HUDEP-2 (cell line): Measurements from ENCODE around the gene IL16.
A peak's percentile ranks its signal among the peaks of the same experiment; 100 is the strongest.

Experiments used
- DNase-seq, 76 experiments: peaks; one replicate each; lab custom pipeline; 2025; ENCODE audit not compliant: unreplicated experiment in 76 of 76; lab: John Stamatoyannopoulos, UW

IL16 gene

DNA sequence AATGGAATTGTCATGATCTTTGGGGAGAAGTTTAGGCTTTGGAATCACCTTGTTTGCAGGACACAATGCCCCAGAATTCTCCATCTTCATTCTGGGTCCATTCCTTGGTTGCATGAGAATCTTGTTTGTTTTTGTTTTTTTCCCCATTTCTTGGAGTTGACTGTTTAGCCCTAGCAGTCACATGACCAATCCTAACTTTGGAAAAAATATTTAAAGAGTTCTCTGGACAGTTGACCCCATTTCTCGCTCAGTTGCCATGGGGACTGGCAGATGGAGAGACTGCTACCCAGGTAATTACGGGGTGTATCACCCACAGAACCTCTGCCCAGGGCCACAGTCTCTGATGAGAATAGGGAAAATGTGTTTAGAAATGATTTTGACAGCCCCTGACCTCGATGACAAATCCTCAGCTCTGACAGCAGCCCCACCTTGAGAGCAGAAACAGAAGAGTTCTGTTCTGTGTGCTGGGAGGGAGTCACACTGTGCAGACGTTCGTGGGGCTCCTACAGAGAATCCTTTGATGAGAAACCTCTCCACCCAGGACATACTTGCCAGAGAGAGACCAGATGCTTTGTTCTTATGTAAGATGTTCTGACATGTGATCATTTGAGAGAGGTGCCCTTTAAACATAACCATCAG is 57.7 kb downstream of the IL16 start:
- no peak for DNase-seq

GRCh38 chr15:81254916-81255290 is 58.2 kb downstream of the IL16 start:
- DNase-seq, result no peak

GRCh38 chr15:81255315-81255957 is 58.8 kb downstream of the IL16 start:
- DNase-seq, result no peak

DNA sequence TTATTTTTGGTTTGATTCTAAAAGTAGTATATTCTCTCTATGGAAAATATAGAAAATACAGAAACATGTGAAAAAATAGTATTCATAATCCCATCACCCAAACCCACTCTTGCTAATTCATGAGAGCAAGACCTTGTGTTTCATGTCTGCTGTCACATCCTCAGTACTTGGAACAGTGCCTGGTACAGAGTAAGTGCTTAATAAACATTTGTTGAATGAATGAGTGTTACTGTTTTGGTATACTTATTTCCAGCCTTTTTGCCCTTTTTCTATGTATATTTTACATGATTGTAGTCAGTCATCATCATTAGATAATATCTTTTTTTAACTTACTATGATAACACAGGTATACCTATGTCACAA is 59.3 kb downstream of the IL16 start:
- no peak for DNase-seq

DNA sequence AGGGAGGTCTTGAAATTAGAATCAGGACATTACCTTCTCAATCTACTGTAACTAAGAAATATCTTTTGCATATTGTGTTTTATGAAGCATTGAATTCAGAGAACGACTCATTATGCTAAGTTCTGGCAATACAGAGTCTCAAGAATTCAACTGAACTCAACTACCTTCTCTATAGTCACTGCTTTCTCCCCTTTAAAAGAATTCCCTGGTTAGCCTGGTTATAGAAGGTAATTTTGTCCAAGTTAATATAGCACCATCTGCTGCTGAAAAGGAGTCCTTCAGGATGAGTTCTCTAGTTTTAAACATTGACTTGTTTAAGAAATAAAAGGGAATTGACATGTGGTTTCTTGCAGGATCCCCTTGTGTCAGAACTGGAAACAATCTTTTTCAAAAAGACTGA is 60.2 kb downstream of the IL16 start:
- peak in 5 of 76 experiments; percentile 2 to 19 (median 9) for DNase-seq

DNA sequence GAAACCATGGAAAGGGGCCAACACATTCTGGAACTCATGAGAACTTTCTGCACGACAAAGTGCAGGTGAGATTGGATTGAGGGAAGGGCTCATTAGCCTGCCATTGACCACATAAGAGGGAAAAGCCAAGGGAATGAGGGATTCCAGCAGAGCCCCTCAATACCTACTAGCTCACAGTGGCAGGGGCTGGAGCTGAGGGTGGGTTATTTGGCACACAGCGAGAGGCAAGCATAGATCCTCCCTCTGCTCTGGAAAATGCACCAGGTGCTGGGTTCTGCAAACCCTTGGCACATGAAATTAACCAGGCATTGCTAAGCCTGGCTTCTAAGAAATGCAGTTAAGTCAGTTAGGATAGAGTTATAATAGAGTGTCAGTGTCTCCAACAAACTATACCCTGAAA is 60.8 kb downstream of the IL16 start:
- DNase-seq, result no peak

DNA sequence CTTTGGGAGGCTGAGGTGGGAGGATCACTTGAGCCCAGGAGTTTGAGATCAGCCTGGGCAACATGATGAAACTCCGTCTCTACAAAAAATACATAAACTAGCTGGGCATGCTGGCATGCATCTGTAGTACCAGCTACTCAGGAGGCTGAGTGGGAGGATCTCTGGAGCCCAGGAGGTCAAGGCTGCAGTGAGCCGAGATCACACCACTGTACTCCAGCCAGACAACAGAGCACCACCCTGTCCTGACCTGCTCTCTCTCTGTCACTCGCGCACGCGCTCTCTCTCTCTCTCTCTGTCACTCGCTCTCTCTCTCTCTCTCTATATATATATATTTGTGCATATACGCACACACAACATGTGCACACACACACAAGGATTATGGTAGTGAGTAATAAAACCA is 61.8 kb downstream of the IL16 start:
- DNase-seq, result no peak

DNA sequence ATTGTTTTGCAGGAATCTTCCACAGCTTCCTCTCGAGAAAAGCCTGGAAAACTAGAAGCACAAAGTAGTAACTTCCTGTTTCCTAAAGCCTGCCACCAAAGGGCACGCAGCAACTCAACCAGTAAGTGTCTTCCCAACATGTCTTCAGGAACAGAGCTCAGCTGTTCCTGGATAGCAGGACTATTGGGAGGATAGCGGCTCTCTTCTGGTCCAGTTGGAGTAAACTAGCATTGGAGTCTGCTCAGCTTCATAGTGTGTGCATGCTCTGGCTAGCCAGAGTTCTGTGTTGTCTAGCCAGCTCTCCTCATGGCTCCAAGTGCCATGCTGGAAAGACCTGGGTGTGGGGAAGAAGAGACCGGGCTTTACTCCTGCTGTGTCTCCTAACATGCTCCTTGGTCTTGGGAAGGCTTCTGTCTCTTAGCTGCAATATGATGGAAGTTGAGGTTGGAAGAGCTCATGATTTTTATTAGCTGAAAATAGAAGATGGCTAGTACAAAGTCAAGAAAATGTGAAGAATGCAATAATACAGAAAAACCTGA is 63.1 kb downstream of the IL16 start:
- no peak for DNase-seq

GRCh38 chr15:81261172-81261811 is 64.6 kb downstream of the IL16 start:
- no peak for DNase-seq

DNA sequence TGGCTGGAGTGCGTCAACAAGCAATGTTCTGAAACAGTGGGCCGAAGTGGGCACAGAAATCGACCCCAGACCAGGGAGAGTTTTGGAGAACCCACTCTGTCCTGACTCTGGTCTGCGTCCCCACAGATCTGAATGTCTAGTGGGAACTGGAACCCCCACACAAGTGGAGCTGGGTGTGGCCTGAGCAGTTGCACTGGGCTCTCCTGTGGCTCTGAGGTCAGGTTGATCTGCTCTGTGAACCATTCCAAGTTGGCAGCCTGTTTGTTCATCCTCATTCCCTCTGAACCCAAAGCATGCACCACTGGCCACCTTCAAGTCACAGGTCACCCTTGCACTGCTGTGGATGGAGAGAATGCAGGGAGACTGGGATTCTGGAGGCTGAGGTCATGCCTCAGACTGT is 66.8 kb downstream of the IL16 start:
- no peak for DNase-seq

GRCh38 chr15:81264072-81264857 is 67.6 kb downstream of the IL16 start:
- DNase-seq, result no peak

- DNase-seq, result no peak
Observed at GRCh38 chr15:81265256-81265943, 68.7 kb downstream of the IL16 start.

GRCh38 chr15:81265944-81266775 is 69.5 kb downstream of the IL16 start:
- peak in 73 of 76 experiments; percentile 21 to 84 (median 69) for DNase-seq

DNA sequence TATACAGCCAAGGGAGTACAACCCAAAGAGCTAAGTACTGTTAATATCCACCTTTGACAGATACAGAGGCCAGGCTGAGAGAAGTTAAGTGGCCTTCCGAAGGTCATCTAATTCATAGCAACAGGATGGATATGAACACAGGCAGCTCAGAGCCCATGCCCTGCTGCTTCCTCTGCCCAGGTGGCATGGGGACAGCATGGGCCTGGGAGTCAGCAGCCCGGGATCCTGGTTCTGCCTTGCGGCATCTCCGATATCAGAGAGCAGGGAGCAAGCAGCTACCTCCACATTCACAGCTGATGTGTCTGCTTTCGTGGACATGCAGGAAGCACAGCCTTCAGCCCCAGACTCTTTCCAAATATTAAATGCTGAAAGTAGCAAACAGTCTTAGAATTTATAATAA is 71.7 kb downstream of the IL16 start:
- DNase-seq, result no peak

GRCh38 chr15:81268881-81269601 is 72.4 kb downstream of the IL16 start:
- no peak for DNase-seq

DNA sequence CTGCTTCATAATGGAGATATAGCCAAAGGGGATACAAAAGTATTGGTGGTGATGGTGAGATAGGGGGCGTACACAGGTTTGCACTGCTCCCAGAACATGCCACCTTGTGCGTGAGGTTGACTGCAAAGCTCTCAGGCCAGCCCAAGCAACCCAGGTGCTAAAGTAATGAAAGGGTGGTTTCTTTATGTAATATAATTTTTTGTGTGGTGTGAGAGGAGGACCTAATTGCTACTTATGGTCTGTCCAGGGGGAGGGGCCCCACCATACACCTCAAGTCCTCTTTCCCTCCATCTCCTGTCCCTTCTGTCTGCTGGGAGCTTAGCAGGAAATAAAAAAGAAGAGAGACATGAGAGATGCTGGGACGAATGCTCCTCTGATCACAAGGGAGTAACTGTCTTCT is 73.5 kb downstream of the IL16 start:
- DNase-seq, result no peak

DNA sequence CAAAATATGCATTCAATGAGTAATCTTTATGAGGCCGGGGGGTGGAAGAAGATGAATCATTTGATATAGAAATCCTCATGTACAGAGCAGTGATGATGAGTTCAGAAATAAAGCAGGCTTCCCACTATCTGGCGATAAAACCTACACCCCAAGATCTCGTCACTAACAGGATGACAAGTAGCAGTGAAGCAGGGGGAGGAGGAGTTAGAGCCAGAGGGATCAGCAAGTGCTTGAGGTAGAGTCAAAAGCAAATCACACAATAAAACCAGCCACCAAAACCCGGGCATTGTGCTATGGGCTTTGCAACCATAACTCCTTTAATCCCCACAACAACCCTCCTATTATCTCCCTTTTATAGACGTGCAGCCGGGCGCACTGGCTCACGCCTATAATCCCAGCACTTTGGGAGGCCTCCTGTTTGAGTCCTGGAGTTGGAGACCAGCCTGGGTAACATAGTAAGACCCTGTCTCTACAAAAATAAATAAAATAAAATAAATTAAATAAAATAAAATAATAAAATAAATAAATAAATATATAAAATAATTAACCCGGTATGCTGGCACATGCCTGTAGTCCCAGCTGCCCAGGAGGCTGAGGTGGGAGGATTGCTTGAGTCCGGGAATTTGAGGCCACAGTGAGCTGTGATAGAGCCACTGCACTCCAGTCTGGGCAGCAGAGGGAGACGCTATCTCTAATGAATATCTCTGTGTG is 74.3 kb downstream of the IL16 start:
- DNase-seq, result no peak

DNA sequence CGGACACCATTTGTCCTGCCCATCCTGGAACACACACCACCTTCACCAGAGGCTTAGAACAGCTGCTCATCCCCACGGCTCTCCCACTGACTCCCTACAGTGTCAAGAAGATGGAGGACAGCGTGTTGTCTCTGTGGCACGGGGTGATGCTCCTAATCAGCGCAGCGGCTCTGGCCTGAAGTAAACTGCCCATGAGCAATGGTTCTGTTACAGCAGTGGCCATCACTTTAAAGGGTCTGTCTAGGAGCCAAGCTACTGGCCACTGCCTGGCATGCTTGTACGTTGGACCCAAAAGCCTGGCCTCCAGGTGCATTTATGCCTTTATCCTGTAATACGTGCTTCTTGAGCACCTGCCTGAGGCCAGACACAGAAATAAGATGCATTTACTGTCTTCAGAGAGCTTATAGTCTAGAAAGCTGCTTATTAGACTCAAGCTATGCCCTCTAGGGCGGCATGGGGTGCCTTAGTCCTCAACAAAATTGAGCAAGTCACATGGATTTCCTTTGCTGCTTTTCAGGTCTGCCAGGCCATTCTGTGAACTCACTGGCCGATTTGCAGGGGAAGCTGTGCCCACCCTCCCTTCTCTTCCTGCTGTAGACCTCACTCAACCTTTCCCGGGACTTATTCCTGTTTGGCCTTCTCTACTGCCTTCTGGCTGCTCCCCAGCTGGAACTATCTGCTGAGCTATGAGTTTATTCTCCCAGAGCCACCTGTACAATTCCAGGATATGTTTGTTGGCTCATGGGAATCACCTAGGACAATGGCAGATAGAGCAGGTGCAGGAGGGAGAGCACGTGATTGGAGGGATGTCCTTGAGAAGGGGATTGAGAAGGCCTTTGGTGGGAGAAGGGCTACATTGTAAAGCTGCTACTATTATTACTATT is 75.3 kb downstream of the IL16 start:
- DNase-seq, result no peak
